Gastrocnemius medialis (tissue), 4 donors: ENCODE data around the gene EEF1E1. TPM values are rescaled to one million over a fixed set of nuclear protein-coding genes. Genes with fewer than 3 reads are reported as not detected.

Source experiments
- ATAC-seq, 2 donors: fragments of 150-250 bp; one replicate each; pipeline ENCODE4 v1.9.1; 2016
- DNase-seq, 2 donors: peaks; one replicate each; pipeline ENCODE4 v3.0.0-alpha.2; 2019
- H3K27ac ChIP-seq, 4 donors: fragments of 200-600 bp; sonication (generic); 1 replicate in 1 of 4; 2 replicates in 3 of 4; pipeline ENCODE4 v1.5.1; 2016 to 2018; ENCODE audit warnings: mild to moderate bottlenecking in 2 of 4, moderate library complexity in 1 of 4
- H3K27me3 ChIP-seq, 3 donors: fragments of 200-600 bp; sonication (generic) in 2 of 3; 1 replicate in 1 of 3; 2 replicates in 2 of 3; pipeline versions ENCODE4 v1.5.1 to v1.6.0; 2016 to 2019; ENCODE audit warnings: mild to moderate bottlenecking in 1 of 3, moderate library complexity in 1 of 3
- H3K36me3 ChIP-seq, 2 donors: fragments of 200-600 bp; sonication (generic) in 1 of 2; one replicate each; pipeline ENCODE4 v1.5.1; 2017 to 2018
- H3K4me1 ChIP-seq, 2 donors: fragments of 200-600 bp; sonication (generic) in 1 of 2; one replicate each; pipeline ENCODE4 v1.5.1; 2016 to 2017; ENCODE audit warnings: mild to moderate bottlenecking in 2 of 2
- H3K4me3 ChIP-seq, 4 donors: fragments of 200-600 bp; sonication (generic) in 3 of 4; 1 replicate in 1 of 4; 2 replicates in 3 of 4; pipeline ENCODE4 v1.5.1; 2016 to 2019; ENCODE audit warnings: mild to moderate bottlenecking in 2 of 4
- H3K9me3 ChIP-seq, 3 donors: fragments of 200-600 bp; sonication (generic) in 2 of 3; 1 replicate in 1 of 3; 2 replicates in 2 of 3; pipeline ENCODE4 v1.5.1; 2016 to 2019
- POLR2A ChIP-seq, 2 donors: fragments of 450-650 bp; IDR thresholded peaks; one replicate each; pipeline ENCODE4 v1.6.1; 2017; ENCODE audit warnings: antibody characterized with exemption in 2 of 2, mild to moderate bottlenecking in 2 of 2, moderate library complexity in 2 of 2
- in situ Hi-C, 4 donors: fragments of 200-750 bp; cut with MboI; loops; one replicate each; pipeline versions ENCODE4 v1.15.0 to v1.8.0; 2017; ENCODE audit warnings: low sequenced_read_pairs in 4 of 4
- intact Hi-C: fragments of 100-400 bp; cut with DNase I; formaldehyde crosslinking; loops from one replicate; pipeline ENCODE4 v1.15.1; 2023; ENCODE audit warnings: low total_unique reads
- total RNA-seq, 4 donors: library from RNA; depleted of rRNA; stranded (reverse); fragments of >200 nt; gene quantifications; one replicate each; pipeline versions ENCODE4 v1.1.0 to v1.2.3, GENCODE V29; 2016
- TF ChIP-seq, protein P1 (sequence below), 5 experiments: fragments of 450-650 bp in 3 of 5; fragments of 200-600 bp in 2 of 5; sonication (generic) in 2 of 5; IDR thresholded peaks in 4 of 5; conservative IDR thresholded peaks in 1 of 5; 1 replicate in 4 of 5; 2 replicates in 1 of 5; pipeline ENCODE4 v1.5.1; 2016 to 2019; ENCODE audit warnings: antibody characterized with exemption in 5 of 5, mild to moderate bottlenecking in 3 of 5, moderate library complexity in 3 of 5

EEF1E1 gene
- total RNA-seq, 4 donors from 2014 or later: 16.0 to 39.9 (median 21.2) TPM

DNA sequence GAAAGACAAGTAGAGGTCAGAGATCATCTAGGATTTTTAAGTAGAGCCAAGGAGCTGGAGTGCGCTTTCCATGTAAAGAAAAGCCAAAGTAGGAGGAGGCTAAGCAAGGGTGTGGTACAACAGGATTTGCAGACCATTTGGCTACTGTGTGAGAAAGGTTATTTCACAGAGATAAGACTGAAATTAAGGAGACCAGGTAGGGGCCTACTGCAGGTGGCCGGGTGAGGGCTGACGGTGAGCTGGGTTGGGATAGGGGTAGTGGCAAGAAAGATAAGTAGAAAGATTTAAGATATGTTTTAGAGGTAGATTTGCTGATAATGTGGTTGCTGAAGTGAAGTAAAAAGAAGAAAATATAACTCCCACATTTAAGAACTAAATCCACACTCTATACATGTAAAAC lies 42.0 kb downstream of the EEF1E1 start:
- intact Hi-C loops (loop anchor here (5.0 to 10.0 kb wide), 3 partner anchors 157 to 374 kb away; partner anchors contain the start of gene SLC35B3), in situ Hi-C loops (no loop called here)
- ATAC-seq (no peak), DNase-seq (no peak)
- Histone ChIP-seq H3K4me3 (no peak overlapping the region), H3K4me1 (peaks cover 9 to 11% of the 10 kb centered on the region in 2 donors), H3K36me3 (no peaks in the 10 kb centered on the region), H3K9me3 (no peaks in the 10 kb centered on the region), H3K27ac (no peak overlapping the region), H3K27me3 (no peaks in the 10 kb centered on the region)
- no peak for TF ChIP-seq POLR2A (IDR thresholded peaks at IDR 0.05)
- TF ChIP-seq, protein P1, sequence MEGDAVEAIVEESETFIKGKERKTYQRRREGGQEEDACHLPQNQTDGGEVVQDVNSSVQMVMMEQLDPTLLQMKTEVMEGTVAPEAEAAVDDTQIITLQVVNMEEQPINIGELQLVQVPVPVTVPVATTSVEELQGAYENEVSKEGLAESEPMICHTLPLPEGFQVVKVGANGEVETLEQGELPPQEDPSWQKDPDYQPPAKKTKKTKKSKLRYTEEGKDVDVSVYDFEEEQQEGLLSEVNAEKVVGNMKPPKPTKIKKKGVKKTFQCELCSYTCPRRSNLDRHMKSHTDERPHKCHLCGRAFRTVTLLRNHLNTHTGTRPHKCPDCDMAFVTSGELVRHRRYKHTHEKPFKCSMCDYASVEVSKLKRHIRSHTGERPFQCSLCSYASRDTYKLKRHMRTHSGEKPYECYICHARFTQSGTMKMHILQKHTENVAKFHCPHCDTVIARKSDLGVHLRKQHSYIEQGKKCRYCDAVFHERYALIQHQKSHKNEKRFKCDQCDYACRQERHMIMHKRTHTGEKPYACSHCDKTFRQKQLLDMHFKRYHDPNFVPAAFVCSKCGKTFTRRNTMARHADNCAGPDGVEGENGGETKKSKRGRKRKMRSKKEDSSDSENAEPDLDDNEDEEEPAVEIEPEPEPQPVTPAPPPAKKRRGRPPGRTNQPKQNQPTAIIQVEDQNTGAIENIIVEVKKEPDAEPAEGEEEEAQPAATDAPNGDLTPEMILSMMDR (IDR thresholded peaks at IDR 0.05 in 4 of 5, conservative IDR thresholded peaks at IDR 0.05 in 1 of 5): no peak

DNA sequence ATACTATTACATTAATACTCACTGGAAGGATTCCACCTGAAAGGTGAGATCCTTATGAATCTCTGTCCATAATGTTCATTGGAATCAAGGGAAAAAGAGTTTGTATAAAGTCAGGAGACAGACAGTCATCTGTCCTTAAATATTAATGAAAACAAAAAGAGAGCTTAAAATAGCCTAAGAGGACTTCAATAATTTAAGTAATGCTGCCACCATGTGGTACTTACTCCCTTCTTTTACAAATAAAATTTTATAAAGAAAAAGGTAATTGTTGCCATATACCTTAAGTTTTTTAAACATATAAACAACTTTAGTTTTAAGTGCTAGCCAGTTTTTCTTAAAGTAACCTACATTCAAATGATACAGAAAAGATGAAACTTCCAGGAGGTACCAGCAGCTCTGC lies 43.2 kb downstream of the EEF1E1 start:
- Histone ChIP-seq H3K27me3 (no peaks in the 10 kb centered on the region), H3K4me3 (no peak overlapping the region), H3K4me1 (peaks cover 6 to 8% of the 10 kb centered on the region in 2 donors), H3K36me3 (no peaks in the 10 kb centered on the region), H3K9me3 (no peaks in the 10 kb centered on the region), H3K27ac (no peak overlapping the region)
- no peak for TF ChIP-seq POLR2A (IDR thresholded peaks at IDR 0.05)
- TF ChIP-seq, protein P1 (IDR thresholded peaks at IDR 0.05 in 4 of 5, conservative IDR thresholded peaks at IDR 0.05 in 1 of 5): peak in 4 of 5 experiments; percentile 17 to 44 (median 38)
- intact Hi-C loops (loop anchor here (1.0 kb wide), 1 partner anchor 336 kb away; no protein-coding TSS in a partner anchor), in situ Hi-C loops (loop anchor here in 1 of 4 donors (5.0 kb wide), 1 partner anchor 337 kb away; no protein-coding TSS in a partner anchor)
- DNase-seq (no peak), ATAC-seq (peak in 1 of 2 donors; percentile 59)

DNA sequence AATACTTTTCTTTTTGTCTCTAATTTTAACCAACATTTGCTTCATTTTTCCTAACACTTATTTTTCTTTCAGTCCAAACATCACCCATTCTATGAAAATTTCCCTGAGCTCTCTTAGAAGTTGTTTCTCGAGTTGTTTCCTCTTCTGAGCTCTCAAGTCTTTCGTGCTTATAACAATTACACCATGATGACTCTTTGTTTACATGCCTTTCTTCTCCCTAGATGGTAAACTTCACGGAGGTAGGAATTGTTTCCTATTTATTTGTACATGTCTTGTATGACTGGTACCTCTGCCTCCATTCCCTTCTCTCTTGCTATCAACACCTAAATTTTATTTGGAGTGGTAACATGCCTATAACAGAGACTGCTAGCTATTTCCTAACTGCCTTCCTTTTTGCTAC lies 44.6 kb downstream of the EEF1E1 start:
- H3K4me1 ChIP-seq: no peaks in the 10 kb centered on the region
- DNase-seq: no peak
- H3K27ac ChIP-seq: no peak overlapping the region
- TF ChIP-seq POLR2A (IDR thresholded peaks at IDR 0.05): no peak
- TF ChIP-seq, protein P1 (IDR thresholded peaks at IDR 0.05 in 4 of 5, conservative IDR thresholded peaks at IDR 0.05 in 1 of 5): no peak
- no peak overlapping the region for H3K4me3 ChIP-seq
- no peaks in the 10 kb centered on the region for H3K36me3 ChIP-seq
- in situ Hi-C loops (loop anchor here in 1 of 4 donors (5.0 kb wide), 1 partner anchor 335 kb away; no protein-coding TSS in a partner anchor), intact Hi-C loops (no loop called here)
- no peak for ATAC-seq
- H3K9me3 ChIP-seq: no peaks in the 10 kb centered on the region
- H3K27me3 ChIP-seq: no peaks in the 10 kb centered on the region

DNA sequence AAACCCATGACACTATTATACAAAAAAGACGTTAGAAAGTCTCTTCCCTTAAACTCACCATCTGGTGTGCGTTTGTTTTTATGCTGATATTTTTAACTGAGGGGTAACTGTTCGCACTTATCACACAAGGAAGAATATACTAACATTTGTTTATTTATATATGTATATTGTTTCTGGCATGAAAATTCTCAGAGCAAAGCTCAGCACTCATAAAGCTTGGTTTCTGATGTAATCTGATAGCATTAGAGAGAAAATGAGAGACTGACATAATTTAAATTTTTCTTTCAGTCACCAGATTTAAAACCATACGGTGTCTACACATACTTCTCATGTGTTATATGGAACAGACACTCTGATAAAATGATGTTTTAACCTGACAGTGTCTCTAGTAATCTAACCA lies 45.1 kb downstream of the EEF1E1 start:
- DNase-seq (no peak), ATAC-seq (no peak)
- no peak for TF ChIP-seq POLR2A (IDR thresholded peaks at IDR 0.05)
- TF ChIP-seq, protein P1 (IDR thresholded peaks at IDR 0.05 in 4 of 5, conservative IDR thresholded peaks at IDR 0.05 in 1 of 5): no peak
- no peaks in the 10 kb centered on the region for H3K27me3 ChIP-seq
- H3K9me3 ChIP-seq: no peaks in the 10 kb centered on the region
- H3K4me1 ChIP-seq: no peaks in the 10 kb centered on the region
- no peak overlapping the region for H3K27ac ChIP-seq
- H3K4me3 ChIP-seq: no peak overlapping the region
- intact Hi-C loops: no loop called here
- H3K36me3 ChIP-seq: no peaks in the 10 kb centered on the region
- in situ Hi-C loops: loop anchor here in 1 of 4 donors (5.0 kb wide), 1 partner anchor 335 kb away; no protein-coding TSS in a partner anchor

DNA sequence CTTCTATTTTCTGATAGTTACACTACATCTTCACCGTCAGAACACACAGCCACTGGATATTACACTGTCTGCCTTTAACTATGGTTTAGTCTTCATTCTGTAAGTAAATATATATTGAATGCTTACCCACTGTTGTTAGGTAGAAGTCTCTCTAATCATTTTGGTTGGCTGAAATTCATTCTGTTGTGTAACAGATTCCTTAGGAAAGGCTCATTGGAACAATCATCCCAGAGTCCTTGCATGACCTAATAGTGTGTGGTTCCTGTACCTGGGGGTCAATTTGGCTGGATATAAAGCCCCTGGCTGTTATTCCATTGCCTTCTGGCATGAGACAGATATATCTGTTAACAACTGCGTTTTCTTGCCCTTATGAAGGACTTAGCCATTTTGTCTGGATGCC lies 48.1 kb downstream of the EEF1E1 start:
- no peak for DNase-seq
- in situ Hi-C loops (no loop called here), intact Hi-C loops (no loop called here)
- H3K27me3 ChIP-seq: no peaks in the 10 kb centered on the region
- H3K27ac ChIP-seq: no peak overlapping the region
- H3K4me3 ChIP-seq: no peak overlapping the region
- no peaks in the 10 kb centered on the region for H3K9me3 ChIP-seq
- no peaks in the 10 kb centered on the region for H3K36me3 ChIP-seq
- no peak for ATAC-seq
- H3K4me1 ChIP-seq: no peaks in the 10 kb centered on the region
- TF ChIP-seq, protein P1 (IDR thresholded peaks at IDR 0.05 in 4 of 5, conservative IDR thresholded peaks at IDR 0.05 in 1 of 5): no peak
- no peak for TF ChIP-seq POLR2A (IDR thresholded peaks at IDR 0.05)
